ENCODE data around the gene TNP1. TPM values are rescaled to one million over a fixed set of nuclear protein-coding genes. Genes with fewer than 3 reads are reported as not detected.
A peak's percentile ranks its signal among the peaks of the same experiment; 100 is the strongest.

TNP1 gene
- polyA plus RNA-seq, 3 donors, result not detected

GRCh38 chr2:216870508-216871332 is 10.9 kb upstream of the TNP1 start:
- Histone ChIP-seq H3K36me3 (replicated peaks in 1 of 2; ENCODE audit: control insufficient read depth in 1 of 2, insufficient read depth in 2 of 2, low read length in 2 of 2) (no peaks in the 10 kb centered on the region), H2AFZ (ENCODE audit: insufficient read depth, low read depth, low read length, poor library complexity, severe bottlenecking) (no peak overlapping the region), H3K27ac (ENCODE audit: low read depth in 1 of 2, low read length in 2 of 2) (no peak overlapping the region), H3K4me1 (ENCODE audit: control insufficient read depth in 1 of 2, insufficient read depth in 2 of 2, low read length in 2 of 2) (no peaks in the 10 kb centered on the region), H4K20me1 (ENCODE audit: insufficient read depth, low read length) (no peaks in the 10 kb centered on the region), H3K79me2 (ENCODE audit: insufficient read depth, low read length) (no peaks in the 10 kb centered on the region), H3K4me3 (replicated peaks in 1 of 3; ENCODE audit: low read depth in 2 of 3, low read length in 3 of 3) (no peak overlapping the region), H3K9me3 (replicated peaks in 1 of 2; ENCODE audit: control insufficient read depth in 1 of 2, insufficient read depth in 1 of 2, low read length in 2 of 2) (no peaks in the 10 kb centered on the region), H3K4me2 (replicated peaks; ENCODE audit: extremely low read depth, low read length, poor library complexity, severe bottlenecking) (no peak overlapping the region), H3K9ac (ENCODE audit: insufficient read depth, low read length, poor library complexity, severe bottlenecking) (no peak overlapping the region), H3K27me3 (ENCODE audit: control insufficient read depth in 2 of 2, insufficient read depth in 2 of 2, low read length in 2 of 2) (no peaks in the 10 kb centered on the region)
- H3K27ac Mint-ChIP-seq, result peak overlapping the region in 1 of 7 donors; percentile 43
- no peak overlapping the region for H3K4me3 Mint-ChIP-seq
- 94% methylated on average over 2 of the region's 3 CpGs for WGBS (ENCODE audit: insufficient coverage)
- no peaks in the 10 kb centered on the region for H3K36me3 Mint-ChIP-seq
- peaks cover 0 to 1% (median 0%) of the 10 kb centered on the region in 3 donors for H3K27me3 Mint-ChIP-seq (ENCODE audit: low read depth in 3 of 3)
- TF ChIP-seq CTCF (IDR thresholded peaks at IDR 0.05), result no peak
- no peak for DNase-seq
- peaks cover 2% of the 10 kb centered on the region for H3K4me1 Mint-ChIP-seq
- peaks cover 0 to 4% (median 0%) of the 10 kb centered on the region in 7 donors for H3K9me3 Mint-ChIP-seq
- intact Hi-C loops (cut with micrococcal nuclease), result no loop called here

- no peaks in the 10 kb centered on the region for H3K79me2 ChIP-seq (ENCODE audit: insufficient read depth, low read length)
- Mint-ChIP-seq H3K9me3 (peaks cover 0 to 4% (median 0%) of the 10 kb centered on the region in 7 donors), H3K4me1 (no peaks in the 10 kb centered on the region), H3K27me3 (ENCODE audit: low read depth in 3 of 3) (peaks cover 0 to 9% (median 3%) of the 10 kb centered on the region in 3 donors), H3K36me3 (no peaks in the 10 kb centered on the region), H3K4me3 (no peak overlapping the region), H3K27ac (no peak overlapping the region)
- no CpG with 5 or more reads among the region's 3 CpGs for WGBS (ENCODE audit: insufficient coverage)
- H3K27me3 ChIP-seq (ENCODE audit: control insufficient read depth in 2 of 2, insufficient read depth in 2 of 2, low read length in 2 of 2), result no peaks in the 10 kb centered on the region
- H3K27ac ChIP-seq (ENCODE audit: low read depth in 1 of 2, low read length in 2 of 2), result no peak overlapping the region
- TF ChIP-seq CTCF (IDR thresholded peaks at IDR 0.05), result no peak
- H4K20me1 ChIP-seq (ENCODE audit: insufficient read depth, low read length), result no peaks in the 10 kb centered on the region
- H3K4me2 ChIP-seq (replicated peaks; ENCODE audit: extremely low read depth, low read length, poor library complexity, severe bottlenecking), result no peak overlapping the region
- H3K4me1 ChIP-seq (ENCODE audit: control insufficient read depth in 1 of 2, insufficient read depth in 2 of 2, low read length in 2 of 2), result no peaks in the 10 kb centered on the region
- no peaks in the 10 kb centered on the region for H3K36me3 ChIP-seq (replicated peaks in 1 of 2; ENCODE audit: control insufficient read depth in 1 of 2, insufficient read depth in 2 of 2, low read length in 2 of 2)
- no peaks in the 10 kb centered on the region for H3K9me3 ChIP-seq (replicated peaks in 1 of 2; ENCODE audit: control insufficient read depth in 1 of 2, insufficient read depth in 1 of 2, low read length in 2 of 2)
- DNase-seq, result no peak
- no peak overlapping the region for H3K4me3 ChIP-seq (replicated peaks in 1 of 3; ENCODE audit: low read depth in 2 of 3, low read length in 3 of 3)
- no peak overlapping the region for H3K9ac ChIP-seq (ENCODE audit: insufficient read depth, low read length, poor library complexity, severe bottlenecking)
- H2AFZ ChIP-seq (ENCODE audit: insufficient read depth, low read depth, low read length, poor library complexity, severe bottlenecking), result no peak overlapping the region
- intact Hi-C loops (cut with micrococcal nuclease), result no loop called here
Measured at GRCh38 chr2:216866515-216867095, 6.7 kb upstream of the TNP1 start.

Measured in CD14-positive monocyte (primary cell).